Activated naive CD8-positive, alpha-beta T cell treated with anti-CD3 and anti-CD28 coated beads, Interleukin-2, amount 50 U/mL, for 24 hours (primary cell): Measurements from ENCODE around the gene MED28.

ENCODE experiments used
- ATAC-seq: fragments of 150-1000 bp; cut with Tn5 transposase; one replicate; pipeline ENCODE4 v1.10.0; 2021
- DNase-seq: peaks from one replicate; pipeline ENCODE4 v3.0.0; 2021
- H3K27ac Mint-ChIP-seq: one replicate; pipeline ENCODE4 v1.8.0; 2021; ENCODE audit warnings: mild to moderate bottlenecking, mixed read lengths
- H3K27me3 Mint-ChIP-seq: one replicate; pipeline ENCODE4 v1.8.0; 2021; ENCODE audit warnings: mixed read lengths
- H3K36me3 Mint-ChIP-seq: one replicate; pipeline ENCODE4 v1.8.0; 2021; ENCODE audit warnings: low read depth, mixed read lengths
- H3K4me1 Mint-ChIP-seq: one replicate; pipeline ENCODE4 v1.8.0; 2021; ENCODE audit warnings: mixed read lengths
- H3K4me3 Mint-ChIP-seq: one replicate; pipeline ENCODE4 v1.8.0; 2021; ENCODE audit warnings: mild to moderate bottlenecking, moderate library complexity, mixed read lengths
- H3K9me3 Mint-ChIP-seq: one replicate; pipeline ENCODE4 v1.8.0; 2021; ENCODE audit warnings: mixed read lengths

MED28 gene

GRCh38 chr4:17589355-17589754 lies 25.1 kb upstream of the MED28 start:
- DNase-seq (no peak), ATAC-seq (no peak)
- H3K9me3 Mint-ChIP-seq: no peaks in the 10 kb centered on the region
- H3K4me1 Mint-ChIP-seq: peaks cover 5% of the 10 kb centered on the region
- no peak overlapping the region for H3K27ac Mint-ChIP-seq
- no peaks in the 10 kb centered on the region for H3K27me3 Mint-ChIP-seq
- no peak overlapping the region for H3K4me3 Mint-ChIP-seq
- H3K36me3 Mint-ChIP-seq: peaks cover 70% of the 10 kb centered on the region

- Mint-ChIP-seq H3K36me3 (peaks cover 70% of the 10 kb centered on the region), H3K4me3 (no peak overlapping the region)
These were observed 18.9 kb upstream of the MED28 start for GRCh38 chr4:17595471-17596005.

GRCh38 chr4:17597517-17597916 lies 16.9 kb upstream of the MED28 start:
- ATAC-seq (no peak), DNase-seq (no peak)
- Mint-ChIP-seq H3K27ac (no peak overlapping the region), H3K4me3 (no peak overlapping the region), H3K27me3 (no peaks in the 10 kb centered on the region), H3K36me3 (peaks cover 61% of the 10 kb centered on the region), H3K9me3 (no peaks in the 10 kb centered on the region), H3K4me1 (peaks cover 3% of the 10 kb centered on the region)

More at GRCh38 chr4:17595471-17596005, 18.9 kb upstream of the MED28 start:
- H3K27me3 Mint-ChIP-seq: no peaks in the 10 kb centered on the region
- H3K4me1 Mint-ChIP-seq: peaks cover 7% of the 10 kb centered on the region
- DNase-seq (no peak), ATAC-seq (no peak)
- no peak overlapping the region for H3K27ac Mint-ChIP-seq
- no peaks in the 10 kb centered on the region for H3K9me3 Mint-ChIP-seq

GRCh38 chr4:17599826-17600225 lies 14.6 kb upstream of the MED28 start:
- H3K27ac Mint-ChIP-seq: no peak overlapping the region
- H3K27me3 Mint-ChIP-seq: no peaks in the 10 kb centered on the region
- no peaks in the 10 kb centered on the region for H3K9me3 Mint-ChIP-seq
- DNase-seq (no peak), ATAC-seq (no peak)
- H3K4me3 Mint-ChIP-seq: no peak overlapping the region
- peaks cover 2% of the 10 kb centered on the region for H3K4me1 Mint-ChIP-seq
- H3K36me3 Mint-ChIP-seq: peaks cover 48% of the 10 kb centered on the region

GRCh38 chr4:17605236-17605635 lies 9.2 kb upstream of the MED28 start:
- Mint-ChIP-seq H3K9me3 (no peaks in the 10 kb centered on the region), H3K36me3 (peaks cover 28% of the 10 kb centered on the region), H3K27me3 (no peaks in the 10 kb centered on the region), H3K27ac (peak overlapping the region; percentile 27), H3K4me3 (no peak overlapping the region), H3K4me1 (no peaks in the 10 kb centered on the region)
- ATAC-seq: no peak
- DNase-seq: no peak

- H3K27ac Mint-ChIP-seq: peak overlapping the region; percentile 95
- peak; percentile 34 for ATAC-seq
These were observed 553 bp upstream of the MED28 start for GRCh38 chr4:17613761-17614415.

GRCh38 chr4:17616283-17616682 lies 1.8 kb downstream of the MED28 start:
- Mint-ChIP-seq H3K36me3 (peaks cover 34% of the 10 kb centered on the region), H3K4me1 (peaks cover 58% of the 10 kb centered on the region), H3K27me3 (peaks cover 3% of the 10 kb centered on the region), H3K27ac (peak overlapping the region; percentile 53), H3K4me3 (peak overlapping the region; percentile 93), H3K9me3 (no peaks in the 10 kb centered on the region)
- ATAC-seq (no peak), DNase-seq (no peak)

More at GRCh38 chr4:17613761-17614415, 553 bp upstream of the MED28 start:
- Mint-ChIP-seq H3K4me3 (peak overlapping the region; percentile 93), H3K9me3 (no peaks in the 10 kb centered on the region), H3K27me3 (peaks cover 3% of the 10 kb centered on the region), H3K4me1 (peaks cover 47% of the 10 kb centered on the region), H3K36me3 (peaks cover 22% of the 10 kb centered on the region)
- DNase-seq: no peak

GRCh38 chr4:17618926-17619325 lies 4.5 kb downstream of the MED28 start:
- no peak for DNase-seq
- H3K36me3 Mint-ChIP-seq: peaks cover 52% of the 10 kb centered on the region
- H3K27me3 Mint-ChIP-seq: peaks cover 3% of the 10 kb centered on the region
- H3K9me3 Mint-ChIP-seq: no peaks in the 10 kb centered on the region
- peak overlapping the region; percentile 66 for H3K27ac Mint-ChIP-seq
- ATAC-seq: no peak
- no peak overlapping the region for H3K4me3 Mint-ChIP-seq
- peaks cover 53% of the 10 kb centered on the region for H3K4me1 Mint-ChIP-seq

GRCh38 chr4:17619416-17620105 lies 5.1 kb downstream of the MED28 start:
- DNase-seq (no peak), ATAC-seq (no peak)
- Mint-ChIP-seq H3K27me3 (no peaks in the 10 kb centered on the region), H3K36me3 (peaks cover 55% of the 10 kb centered on the region), H3K27ac (peak overlapping the region; percentile 66), H3K9me3 (no peaks in the 10 kb centered on the region), H3K4me3 (no peak overlapping the region), H3K4me1 (peaks cover 53% of the 10 kb centered on the region)

- Mint-ChIP-seq H3K4me3 (no peak overlapping the region), H3K4me1 (peaks cover 21% of the 10 kb centered on the region), H3K27ac (no peak overlapping the region), H3K9me3 (no peaks in the 10 kb centered on the region), H3K36me3 (peaks cover 58% of the 10 kb centered on the region), H3K27me3 (no peaks in the 10 kb centered on the region)
- DNase-seq: no peak
- no peak for ATAC-seq
These were observed 9.1 kb downstream of the MED28 start for GRCh38 chr4:17623451-17624001.

- no peak overlapping the region for H3K27ac Mint-ChIP-seq
- ATAC-seq (no peak), DNase-seq (no peak)
- peaks cover 58% of the 10 kb centered on the region for H3K36me3 Mint-ChIP-seq
- H3K4me3 Mint-ChIP-seq: no peak overlapping the region
- H3K27me3 Mint-ChIP-seq: no peaks in the 10 kb centered on the region
- H3K4me1 Mint-ChIP-seq: peaks cover 8% of the 10 kb centered on the region
- H3K9me3 Mint-ChIP-seq: no peaks in the 10 kb centered on the region
These were observed 10.4 kb downstream of the MED28 start for GRCh38 chr4:17624821-17625220.

GRCh38 chr4:17630228-17630627 lies 15.8 kb downstream of the MED28 start:
- Mint-ChIP-seq H3K27ac (no peak overlapping the region), H3K4me1 (no peaks in the 10 kb centered on the region), H3K27me3 (no peaks in the 10 kb centered on the region), H3K36me3 (peaks cover 54% of the 10 kb centered on the region), H3K4me3 (no peak overlapping the region), H3K9me3 (no peaks in the 10 kb centered on the region)
- ATAC-seq (no peak), DNase-seq (no peak)

GRCh38 chr4:17633600-17633999 lies 19.2 kb downstream of the MED28 start:
- ATAC-seq: no peak
- H3K36me3 Mint-ChIP-seq: peaks cover 35% of the 10 kb centered on the region

GRCh38 chr4:17635056-17635455 lies 20.6 kb downstream of the MED28 start:
- ATAC-seq: no peak
- H3K4me3 Mint-ChIP-seq: no peak overlapping the region
- no peak for DNase-seq
- H3K27ac Mint-ChIP-seq: no peak overlapping the region
- no peaks in the 10 kb centered on the region for H3K4me1 Mint-ChIP-seq
- no peaks in the 10 kb centered on the region for H3K9me3 Mint-ChIP-seq
- H3K36me3 Mint-ChIP-seq: peaks cover 24% of the 10 kb centered on the region
- no peaks in the 10 kb centered on the region for H3K27me3 Mint-ChIP-seq

More at GRCh38 chr4:17633600-17633999, 19.2 kb downstream of the MED28 start:
- no peak overlapping the region for H3K4me3 Mint-ChIP-seq
- H3K27me3 Mint-ChIP-seq: no peaks in the 10 kb centered on the region
- H3K9me3 Mint-ChIP-seq: no peaks in the 10 kb centered on the region
- H3K4me1 Mint-ChIP-seq: no peaks in the 10 kb centered on the region
- no peak for DNase-seq
- no peak overlapping the region for H3K27ac Mint-ChIP-seq

GRCh38 chr4:17636341-17636695 lies 21.9 kb downstream of the MED28 start:
- H3K9me3 Mint-ChIP-seq: no peaks in the 10 kb centered on the region
- DNase-seq: no peak
- peaks cover 17% of the 10 kb centered on the region for H3K36me3 Mint-ChIP-seq
- no peak overlapping the region for H3K4me3 Mint-ChIP-seq
- peak; percentile 12 for ATAC-seq
- H3K27me3 Mint-ChIP-seq: no peaks in the 10 kb centered on the region
- H3K27ac Mint-ChIP-seq: no peak overlapping the region
- no peaks in the 10 kb centered on the region for H3K4me1 Mint-ChIP-seq
